HL-60 (cell line): Measurements from ENCODE around the gene DMXL1.

Experiments used
- DNase-seq, 2 experiments: peaks; one replicate each; pipeline ENCODE4 v3.0.0-alpha.2; 2010 to 2020; ENCODE audit warnings: low read depth in 1 of 2, low spot score in 1 of 2
- H3K27ac ChIP-seq: fragments of 250-450 bp; sonication (Bioruptor Pico); replicated peaks from 2 replicates; pipeline ENCODE4 v1.5.1; 2020; ENCODE audit warnings: mild to moderate bottlenecking, moderate library complexity
- H3K27me3 ChIP-seq: fragments of 250-450 bp; sonication (Bioruptor Pico); 2 replicates; pipeline ENCODE4 v1.5.1; 2021; ENCODE audit warnings: mild to moderate bottlenecking, moderate library complexity; ENCODE audit not compliant: insufficient read depth, poor library complexity, severe bottlenecking
- H3K4me3 ChIP-seq: replicated peaks from 2 replicates; pipeline ENCODE4 v1.5.1; 2011; ENCODE audit warnings: mild to moderate bottlenecking, control low read depth, low read length; ENCODE audit not compliant: insufficient read depth
- GABPA ChIP-seq: IDR thresholded peaks from 2 replicates; pipeline ENCODE4 v1.6.1; 2012; ENCODE audit warnings: low read depth
- POLR2AphosphoS5 ChIP-seq: IDR thresholded peaks from 2 replicates; pipeline ENCODE4 v1.6.1; 2012; ENCODE audit warnings: low read depth
- SPI1 ChIP-seq: IDR thresholded peaks from 2 replicates; pipeline ENCODE4 v1.6.1; 2012; ENCODE audit warnings: low read depth, mild to moderate bottlenecking, borderline replicate concordance
- TF ChIP-seq, protein P1 (sequence below): IDR thresholded peaks from 2 replicates; pipeline ENCODE4 v1.6.1; 2012; ENCODE audit warnings: low read depth; ENCODE audit not compliant: insufficient replicate concordance
- TF ChIP-seq, protein P2 (sequence below): IDR thresholded peaks from one replicate; pipeline ENCODE4 v1.5.1; 2011; ENCODE audit warnings: low read length, control low read depth, inconsistent platforms; ENCODE audit not compliant: insufficient read depth

DMXL1 gene

GRCh38 chr5:119022773-119023172 lies 48.1 kb upstream of the DMXL1 start:
- Histone ChIP-seq H3K27me3 (no peaks in the 10 kb centered on the region), H3K27ac (no peak overlapping the region), H3K4me3 (no peak overlapping the region)
- TF ChIP-seq POLR2AphosphoS5 (no peak), SPI1 (no peak), GABPA (no peak)
- TF ChIP-seq, protein P1, sequence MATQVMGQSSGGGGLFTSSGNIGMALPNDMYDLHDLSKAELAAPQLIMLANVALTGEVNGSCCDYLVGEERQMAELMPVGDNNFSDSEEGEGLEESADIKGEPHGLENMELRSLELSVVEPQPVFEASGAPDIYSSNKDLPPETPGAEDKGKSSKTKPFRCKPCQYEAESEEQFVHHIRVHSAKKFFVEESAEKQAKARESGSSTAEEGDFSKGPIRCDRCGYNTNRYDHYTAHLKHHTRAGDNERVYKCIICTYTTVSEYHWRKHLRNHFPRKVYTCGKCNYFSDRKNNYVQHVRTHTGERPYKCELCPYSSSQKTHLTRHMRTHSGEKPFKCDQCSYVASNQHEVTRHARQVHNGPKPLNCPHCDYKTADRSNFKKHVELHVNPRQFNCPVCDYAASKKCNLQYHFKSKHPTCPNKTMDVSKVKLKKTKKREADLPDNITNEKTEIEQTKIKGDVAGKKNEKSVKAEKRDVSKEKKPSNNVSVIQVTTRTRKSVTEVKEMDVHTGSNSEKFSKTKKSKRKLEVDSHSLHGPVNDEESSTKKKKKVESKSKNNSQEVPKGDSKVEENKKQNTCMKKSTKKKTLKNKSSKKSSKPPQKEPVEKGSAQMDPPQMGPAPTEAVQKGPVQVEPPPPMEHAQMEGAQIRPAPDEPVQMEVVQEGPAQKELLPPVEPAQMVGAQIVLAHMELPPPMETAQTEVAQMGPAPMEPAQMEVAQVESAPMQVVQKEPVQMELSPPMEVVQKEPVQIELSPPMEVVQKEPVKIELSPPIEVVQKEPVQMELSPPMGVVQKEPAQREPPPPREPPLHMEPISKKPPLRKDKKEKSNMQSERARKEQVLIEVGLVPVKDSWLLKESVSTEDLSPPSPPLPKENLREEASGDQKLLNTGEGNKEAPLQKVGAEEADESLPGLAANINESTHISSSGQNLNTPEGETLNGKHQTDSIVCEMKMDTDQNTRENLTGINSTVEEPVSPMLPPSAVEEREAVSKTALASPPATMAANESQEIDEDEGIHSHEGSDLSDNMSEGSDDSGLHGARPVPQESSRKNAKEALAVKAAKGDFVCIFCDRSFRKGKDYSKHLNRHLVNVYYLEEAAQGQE = no peak
- TF ChIP-seq, protein P2, sequence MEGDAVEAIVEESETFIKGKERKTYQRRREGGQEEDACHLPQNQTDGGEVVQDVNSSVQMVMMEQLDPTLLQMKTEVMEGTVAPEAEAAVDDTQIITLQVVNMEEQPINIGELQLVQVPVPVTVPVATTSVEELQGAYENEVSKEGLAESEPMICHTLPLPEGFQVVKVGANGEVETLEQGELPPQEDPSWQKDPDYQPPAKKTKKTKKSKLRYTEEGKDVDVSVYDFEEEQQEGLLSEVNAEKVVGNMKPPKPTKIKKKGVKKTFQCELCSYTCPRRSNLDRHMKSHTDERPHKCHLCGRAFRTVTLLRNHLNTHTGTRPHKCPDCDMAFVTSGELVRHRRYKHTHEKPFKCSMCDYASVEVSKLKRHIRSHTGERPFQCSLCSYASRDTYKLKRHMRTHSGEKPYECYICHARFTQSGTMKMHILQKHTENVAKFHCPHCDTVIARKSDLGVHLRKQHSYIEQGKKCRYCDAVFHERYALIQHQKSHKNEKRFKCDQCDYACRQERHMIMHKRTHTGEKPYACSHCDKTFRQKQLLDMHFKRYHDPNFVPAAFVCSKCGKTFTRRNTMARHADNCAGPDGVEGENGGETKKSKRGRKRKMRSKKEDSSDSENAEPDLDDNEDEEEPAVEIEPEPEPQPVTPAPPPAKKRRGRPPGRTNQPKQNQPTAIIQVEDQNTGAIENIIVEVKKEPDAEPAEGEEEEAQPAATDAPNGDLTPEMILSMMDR = no peak
- no peak for DNase-seq

- Histone ChIP-seq H3K27ac (no peak overlapping the region), H3K27me3 (no peaks in the 10 kb centered on the region), H3K4me3 (no peak overlapping the region)
- TF ChIP-seq, protein P2 = no peak
- TF ChIP-seq SPI1 (no peak), POLR2AphosphoS5 (no peak)
- TF ChIP-seq, protein P1 = no peak
- DNase-seq = no peak
Observed at GRCh38 chr5:119028575-119028974, 42.3 kb upstream of the DMXL1 start.

GRCh38 chr5:119031011-119031886 lies 39.6 kb upstream of the DMXL1 start:
- no peaks in the 10 kb centered on the region for H3K27me3 ChIP-seq
- H3K27ac ChIP-seq = no peak overlapping the region
- no peak overlapping the region for H3K4me3 ChIP-seq

More at GRCh38 chr5:119031011-119031886, 39.6 kb upstream of the DMXL1 start:
- DNase-seq = no peak
- TF ChIP-seq, protein P1 = no peak
- TF ChIP-seq, protein P2 = no peak
- TF ChIP-seq SPI1 (no peak), POLR2AphosphoS5 (no peak), GABPA (no peak)
